HG03442 (cell line): ENCODE results near the gene TMEM95.

ENCODE experiments used
- ATAC-seq: cut with Tn5 transposase; IDR thresholded peaks from one replicate; pipeline ENCODE4 v1.9.1; 2021; ENCODE audit warnings: mild to moderate bottlenecking, moderate library complexity; ENCODE audit not compliant: unreplicated experiment

Gene TMEM95

GRCh38 chr17:7355053-7355452 is at the start of gene TMEM95:
TMEM95 (plus strand) TSS chr17:7355156; CDS start chr17:7355205, 49 bp downstream.
- ATAC-seq: no peak

DNA sequence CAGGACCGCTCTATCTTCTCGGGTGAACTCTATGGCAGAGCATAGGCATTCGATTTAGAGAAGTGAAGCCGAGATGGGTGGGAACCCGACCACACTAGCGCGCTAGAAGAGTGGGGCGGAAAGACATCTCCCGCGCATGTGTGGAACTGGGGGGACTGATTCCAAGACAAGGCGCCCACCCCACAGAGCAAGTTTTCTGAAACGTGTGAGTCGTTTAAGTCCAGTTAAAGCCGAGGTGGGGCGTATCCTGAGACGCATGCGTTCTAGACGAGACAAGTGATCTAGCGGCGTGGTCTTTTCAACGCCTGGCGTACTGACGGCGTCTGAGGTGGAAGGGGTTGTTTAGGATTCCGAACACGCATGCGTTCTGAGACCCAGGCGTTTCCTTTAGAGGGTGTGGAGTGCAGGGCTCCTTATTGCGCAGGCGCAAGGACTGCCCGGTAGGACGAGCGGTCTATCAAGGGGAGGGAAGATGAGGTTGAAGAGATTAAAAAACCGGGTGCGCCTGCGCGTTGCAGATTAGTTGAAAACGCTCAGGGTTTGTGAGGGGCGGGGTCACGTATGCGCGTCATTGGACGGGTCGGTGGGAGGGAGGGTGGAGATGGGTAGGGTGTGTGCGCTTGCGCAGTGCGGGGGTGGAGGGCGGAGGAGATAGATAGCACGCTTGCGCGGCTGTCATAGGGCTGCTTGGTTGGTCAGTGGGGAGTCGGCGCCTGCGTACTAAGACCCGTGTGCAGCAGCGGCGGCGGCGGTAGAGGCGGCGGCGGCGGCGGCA is 47.9 kb upstream of the TMEM95 start, which contains the start of gene EIF5A:
Gene EIF5A, plus strand, starts transcription at position 718 of the 775 bp plus-strand sequence. CDS start 2,008 bp downstream, outside the sequence.
- peak; percentile 69 for ATAC-seq

- peak; percentile 6 for ATAC-seq
These were observed 47.0 kb upstream of the TMEM95 start for GRCh38 chr17:7307686-7308624.

GRCh38 chr17:7308625-7309433 is 46.1 kb upstream of the TMEM95 start:
- ATAC-seq: no peak

- ATAC-seq: no peak
These were observed 45.3 kb upstream of the TMEM95 start for GRCh38 chr17:7309628-7310027.

- no peak for ATAC-seq
These were observed 43.7 kb upstream of the TMEM95 start for GRCh38 chr17:7311110-7311705.

- ATAC-seq: no peak
These were observed 42.4 kb upstream of the TMEM95 start for GRCh38 chr17:7312432-7313087.

DNA sequence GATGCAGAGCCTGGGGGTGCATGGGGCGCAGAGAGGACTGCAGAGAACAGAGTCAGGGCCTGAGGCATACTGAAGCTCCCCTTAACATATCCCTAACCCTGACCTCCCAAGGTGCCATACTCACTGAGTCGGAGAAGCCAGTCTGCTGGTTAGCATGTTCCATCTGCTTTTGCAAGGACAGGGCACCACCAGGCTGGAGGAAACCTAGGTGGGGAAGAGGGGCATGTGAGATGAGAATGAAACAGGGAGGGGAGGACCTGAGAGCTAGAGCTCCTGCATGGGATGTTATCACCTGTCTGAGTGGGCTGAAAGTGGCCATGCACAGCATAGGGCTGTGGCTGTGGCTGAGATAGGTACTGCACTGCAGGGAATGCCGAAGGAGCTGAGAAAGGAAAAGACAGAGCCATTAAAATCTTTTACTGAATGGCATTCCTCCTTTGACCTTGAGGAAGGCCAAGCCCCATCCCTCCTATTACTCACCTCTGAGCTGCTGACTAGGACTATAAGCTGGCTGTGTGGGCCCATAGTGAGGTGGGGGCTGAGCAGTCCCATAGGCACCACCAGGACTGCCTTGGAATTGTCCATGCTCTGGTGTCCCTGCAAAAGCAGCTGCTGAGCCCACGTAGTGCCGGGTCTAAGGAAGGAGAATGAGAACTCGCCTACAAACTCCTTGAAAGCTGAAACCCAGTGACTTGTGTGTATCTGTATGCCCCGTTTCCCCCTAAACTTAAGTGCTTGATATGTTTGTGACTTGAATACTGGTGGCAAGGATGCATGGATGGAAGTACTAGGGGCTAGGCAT is 41.7 kb upstream of the TMEM95 start:
- no peak for ATAC-seq

GRCh38 chr17:7313890-7314718 is 40.9 kb upstream of the TMEM95 start:
- ATAC-seq: no peak

GRCh38 chr17:7314719-7315569 is 40.0 kb upstream of the TMEM95 start, which contains the start of gene GPS2:
GPS2 (minus strand) TSS chr17:7315360; CDS start chr17:7315052, 308 bp downstream.
- ATAC-seq: peak; percentile 73

DNA sequence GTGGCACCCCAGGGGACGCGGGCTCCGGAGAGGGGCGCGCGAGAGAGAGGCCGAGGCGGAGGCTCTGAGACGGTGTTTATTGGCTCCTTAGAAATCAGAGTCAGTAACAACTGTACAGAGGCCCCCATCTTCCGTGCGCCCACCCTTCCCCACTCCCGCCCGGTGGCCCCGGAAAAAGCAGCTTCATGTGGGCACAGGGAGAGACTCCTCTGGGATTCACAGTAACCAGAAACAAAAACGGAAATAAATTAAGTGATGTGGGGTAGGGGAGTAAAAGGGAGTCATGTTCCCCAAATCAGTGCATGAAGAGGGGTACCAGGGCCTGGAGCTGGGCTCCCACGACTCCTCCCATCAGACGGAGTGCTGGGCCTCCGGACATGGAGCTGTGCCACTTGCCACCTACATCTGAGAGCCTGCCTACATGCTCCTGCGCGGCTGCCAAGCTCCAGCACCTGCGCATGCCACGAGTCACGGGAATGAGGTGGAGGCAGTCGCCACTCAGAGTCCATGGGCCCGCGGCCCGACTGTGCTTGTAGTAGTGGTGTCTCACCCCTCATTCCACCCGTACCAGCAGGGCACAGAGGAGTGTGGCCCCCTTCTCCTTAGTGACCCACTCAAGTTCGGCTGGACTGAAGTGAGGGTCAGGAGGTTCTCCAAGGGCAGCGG is 39.3 kb upstream of the TMEM95 start:
- ATAC-seq: no peak

GRCh38 chr17:7317161-7317803 is 37.7 kb upstream of the TMEM95 start:
- ATAC-seq: no peak

- no peak for ATAC-seq
These were observed 36.7 kb upstream of the TMEM95 start for GRCh38 chr17:7318121-7318860.

GRCh38 chr17:7321466-7321865 is 33.5 kb upstream of the TMEM95 start:
- ATAC-seq: no peak

DNA sequence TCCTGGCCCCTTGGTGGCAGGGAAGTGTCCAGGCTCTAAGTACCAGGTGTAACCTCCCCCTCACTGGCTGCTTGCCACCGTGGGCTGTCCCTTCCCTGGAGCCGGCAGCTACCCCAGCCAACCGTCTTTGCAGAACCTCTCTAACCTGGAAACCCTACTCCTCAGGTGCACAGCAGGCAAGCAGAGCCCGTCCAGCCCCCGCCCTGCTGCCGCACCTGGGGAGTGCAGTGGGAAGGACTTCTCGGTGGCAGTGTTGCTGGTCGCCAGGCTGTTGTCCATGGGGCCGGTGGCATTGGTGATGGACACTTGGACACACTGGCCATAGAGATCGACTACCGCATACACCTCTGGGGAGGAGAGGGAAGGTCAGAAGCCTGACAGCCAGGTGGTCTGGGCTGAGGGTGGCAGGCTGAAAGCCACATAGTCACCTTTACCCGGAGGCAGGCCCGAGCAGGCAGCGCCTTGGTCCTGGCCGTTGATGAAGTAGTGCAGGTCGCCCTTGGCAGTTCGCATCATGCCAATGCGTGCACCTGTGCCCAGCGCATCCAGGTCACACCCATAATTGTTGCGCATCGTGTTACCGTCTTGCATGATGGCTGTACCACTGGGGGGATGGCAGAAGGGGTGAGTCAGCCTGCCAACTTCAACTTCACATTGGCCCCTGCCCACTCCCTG is 32.3 kb upstream of the TMEM95 start:
- no peak for ATAC-seq
